ENCODE data around the gene MAP3K6.
"Not testable (repeated sequence)": the region's sequence is repeated elsewhere in the genome, so short reads cannot be mapped to it uniquely, and the experiment has no call there.

MAP3K6 gene

DNA sequence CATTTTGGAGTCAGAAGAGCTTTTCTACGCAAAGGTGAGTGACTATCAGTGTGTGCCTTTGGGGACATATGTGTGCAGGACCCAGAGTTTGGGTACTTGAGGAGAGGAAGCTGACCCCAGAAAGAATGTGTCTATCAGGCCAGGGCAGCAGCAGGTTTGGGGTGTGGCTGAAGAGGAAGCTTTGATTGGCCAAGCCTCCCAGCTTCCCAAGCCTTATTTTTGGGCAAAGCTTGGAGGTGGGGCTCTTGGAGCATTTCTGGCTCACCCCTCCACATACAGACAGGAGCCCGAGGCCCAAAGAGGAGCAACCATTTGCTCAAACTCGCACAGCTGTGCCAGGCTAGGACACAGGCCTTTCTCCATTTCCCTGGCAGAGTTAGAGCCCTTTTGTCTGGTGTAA, 30.3 kb upstream of the MAP3K6 start:
- no peak for DNase-seq

DNA sequence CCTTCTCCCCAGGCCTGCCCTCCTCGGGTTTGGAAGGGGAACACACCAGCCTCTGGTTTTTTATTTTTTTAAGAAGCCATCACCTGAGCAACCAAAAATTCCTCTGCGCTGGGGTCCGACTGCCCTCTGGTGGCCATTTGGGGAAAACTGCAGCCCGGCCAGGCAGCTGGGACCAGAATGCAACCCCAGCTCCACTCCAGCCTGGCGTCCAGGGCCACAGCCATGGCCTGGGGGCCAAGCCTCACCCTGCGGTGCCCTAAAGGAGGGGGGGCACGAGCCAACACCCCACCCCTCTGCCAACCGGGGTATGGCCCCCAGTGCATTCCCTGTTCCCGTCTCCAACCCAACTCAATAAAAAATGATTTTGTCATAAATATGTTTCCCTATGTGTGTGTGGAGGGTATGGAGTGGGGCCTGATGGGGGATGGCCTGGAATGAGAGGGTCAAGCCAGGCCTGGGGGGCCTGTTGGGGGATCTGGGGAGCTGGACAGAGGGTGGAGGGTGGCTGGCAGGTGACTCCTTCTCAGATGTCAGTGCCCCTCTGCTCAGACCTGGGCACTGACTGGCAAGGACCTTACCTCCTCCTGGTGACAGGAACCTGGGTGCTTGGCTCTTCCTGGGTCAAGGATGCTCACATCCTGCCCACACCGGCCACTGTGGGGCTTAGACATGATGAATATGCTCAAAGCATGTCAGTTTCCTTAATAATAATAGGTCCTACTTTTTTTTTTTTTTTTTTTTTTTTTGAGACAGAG, 28.9 kb upstream of the MAP3K6 start:
- DNase-seq, result peak; percentile 34

DNA sequence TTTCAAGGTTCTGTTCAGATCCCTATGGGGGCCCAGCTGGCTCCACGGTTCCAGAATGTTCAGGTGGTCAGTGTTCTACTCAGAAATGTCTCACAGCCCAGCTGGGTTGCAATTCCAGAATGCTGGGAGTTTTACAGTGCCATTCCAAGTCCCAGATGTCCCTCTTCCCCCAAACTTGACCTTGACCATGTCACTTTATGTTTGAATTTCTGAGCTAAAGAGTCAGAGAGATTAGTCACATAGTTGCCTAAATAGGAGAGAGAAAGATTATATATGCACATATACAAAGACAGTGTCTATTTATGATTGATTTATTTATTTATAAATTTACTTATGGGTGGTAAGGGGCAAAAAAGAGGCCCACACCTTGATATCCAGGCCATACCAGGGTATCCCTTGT, 28.2 kb upstream of the MAP3K6 start:
- DNase-seq, result no peak

DNA sequence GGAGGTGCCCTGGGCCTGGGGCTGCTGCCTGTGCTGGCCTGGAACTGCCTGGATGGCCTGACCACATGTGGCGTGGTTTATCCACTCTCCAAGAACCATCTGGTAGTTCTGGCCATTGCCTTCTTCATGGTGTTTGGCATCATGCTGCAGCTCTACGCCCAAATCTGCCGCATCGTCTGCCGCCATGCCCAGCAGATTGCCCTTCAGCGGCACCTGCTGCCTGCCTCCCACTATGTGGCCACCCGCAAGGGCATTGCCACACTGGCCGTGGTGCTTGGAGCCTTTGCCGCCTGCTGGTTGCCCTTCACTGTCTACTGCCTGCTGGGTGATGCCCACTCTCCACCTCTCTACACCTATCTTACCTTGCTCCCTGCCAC, 27.5 kb upstream of the MAP3K6 start:
- DNase-seq, result no peak

DNA sequence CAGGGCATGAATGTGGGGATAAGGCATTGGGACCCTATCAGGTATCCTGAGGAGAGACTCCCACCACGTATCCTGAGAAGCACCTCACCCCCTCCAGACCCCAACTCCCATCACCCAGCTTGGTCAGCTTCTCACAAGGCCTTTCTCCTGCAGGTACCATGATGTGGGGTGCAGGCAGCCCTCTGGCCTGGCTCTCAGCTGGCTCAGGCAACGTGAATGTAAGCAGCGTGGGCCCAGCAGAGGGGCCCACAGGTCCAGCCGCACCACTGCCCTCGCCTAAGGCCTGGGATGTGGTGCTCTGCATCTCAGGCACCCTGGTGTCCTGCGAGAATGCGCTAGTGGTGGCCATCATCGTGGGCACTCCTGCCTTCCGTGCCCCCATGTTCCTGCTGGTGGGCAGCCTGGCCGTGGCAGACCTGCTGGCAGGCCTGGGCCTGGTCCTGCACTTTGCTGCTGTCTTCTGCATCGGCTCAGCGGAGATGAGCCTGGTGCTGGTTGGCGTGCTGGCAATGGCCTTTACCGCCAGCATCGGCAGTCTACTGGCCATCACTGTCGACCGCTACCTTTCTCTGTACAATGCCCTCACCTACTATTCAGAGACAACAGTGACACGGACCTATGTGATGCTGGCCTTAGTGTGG, 27.0 kb upstream of the MAP3K6 start:
- no peak for DNase-seq

DNA sequence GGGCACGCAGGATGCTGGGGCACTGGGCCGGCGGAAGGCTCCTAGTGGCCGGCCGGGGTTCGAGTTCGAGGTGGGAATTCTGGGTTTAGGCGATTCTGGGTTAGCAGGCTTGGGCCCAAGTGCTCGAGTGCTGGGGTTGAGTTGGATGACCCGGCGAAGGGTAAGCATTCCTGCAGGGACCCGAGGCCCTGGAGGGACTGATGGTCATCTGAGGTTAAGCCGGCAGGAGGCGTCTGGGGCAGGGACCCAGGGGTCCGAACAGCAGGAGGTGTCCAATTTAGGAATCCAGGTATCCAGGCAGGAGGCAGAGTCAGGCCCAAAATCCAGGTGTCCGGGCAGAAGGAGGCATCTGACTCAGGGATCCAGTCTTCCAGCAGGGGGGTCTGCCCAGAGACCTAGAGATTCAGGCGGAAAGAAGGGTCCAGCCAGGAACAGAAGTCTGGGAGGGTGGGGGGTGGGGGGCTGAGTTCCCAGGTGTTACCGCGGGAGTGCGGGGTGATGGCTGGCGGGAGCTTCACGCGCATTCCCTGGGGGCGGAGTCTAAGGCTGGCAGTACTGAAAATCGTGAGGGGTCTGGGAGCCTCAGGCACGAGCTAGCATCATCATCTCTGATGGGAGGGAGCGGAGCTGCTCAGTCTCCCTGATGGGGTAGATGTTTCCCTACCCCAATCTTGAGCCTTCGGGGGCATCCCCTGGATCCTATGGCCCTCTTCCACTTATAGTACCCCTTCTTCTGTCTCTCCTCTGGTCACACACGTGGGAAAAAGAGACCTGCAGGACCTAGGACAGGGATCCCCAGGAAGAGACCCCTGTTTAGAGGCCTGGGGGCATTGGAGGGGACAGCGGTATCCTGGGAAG, 26.2 kb upstream of the MAP3K6 start:
- no peak for DNase-seq

DNA sequence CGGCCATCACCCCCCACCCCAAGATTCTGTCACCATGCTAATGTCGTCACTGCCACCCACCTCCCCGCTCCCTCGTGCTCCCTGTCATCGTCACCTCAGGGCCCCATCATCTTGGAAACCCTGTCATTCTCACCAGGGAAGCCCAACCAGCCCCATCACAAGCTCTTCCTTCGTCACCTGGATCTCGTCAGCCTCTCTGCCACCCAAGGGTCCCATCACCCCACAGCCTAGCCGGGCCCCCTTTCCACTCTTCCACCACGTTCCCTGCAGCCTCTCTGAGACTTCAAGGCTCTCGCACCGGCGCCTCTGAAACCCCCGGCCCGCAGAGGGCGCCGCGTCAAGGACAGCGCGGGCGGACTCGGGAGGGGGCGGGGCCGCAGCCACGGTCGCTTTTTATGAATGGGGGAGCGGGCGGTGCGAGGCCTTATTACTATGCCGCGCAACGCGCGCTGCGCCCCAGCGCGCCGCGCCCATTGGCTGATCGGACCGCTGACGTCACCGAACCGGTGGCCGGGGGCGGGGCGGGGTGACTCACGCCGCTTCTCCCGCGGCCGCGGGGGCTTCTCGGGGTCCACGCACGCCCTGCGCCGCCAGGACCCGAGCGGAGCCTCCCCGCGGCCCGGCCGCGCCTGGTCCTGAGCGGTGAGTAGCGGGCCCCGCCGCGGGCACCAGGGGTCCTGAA, 25.5 kb upstream of the MAP3K6 start, which contains the start of gene GPR3:
GPR3 (plus strand) TSS at position 527 of the 682 bp plus-strand sequence. CDS start 1,177 bp downstream, outside the sequence.
- peak; percentile 74 for DNase-seq

DNA sequence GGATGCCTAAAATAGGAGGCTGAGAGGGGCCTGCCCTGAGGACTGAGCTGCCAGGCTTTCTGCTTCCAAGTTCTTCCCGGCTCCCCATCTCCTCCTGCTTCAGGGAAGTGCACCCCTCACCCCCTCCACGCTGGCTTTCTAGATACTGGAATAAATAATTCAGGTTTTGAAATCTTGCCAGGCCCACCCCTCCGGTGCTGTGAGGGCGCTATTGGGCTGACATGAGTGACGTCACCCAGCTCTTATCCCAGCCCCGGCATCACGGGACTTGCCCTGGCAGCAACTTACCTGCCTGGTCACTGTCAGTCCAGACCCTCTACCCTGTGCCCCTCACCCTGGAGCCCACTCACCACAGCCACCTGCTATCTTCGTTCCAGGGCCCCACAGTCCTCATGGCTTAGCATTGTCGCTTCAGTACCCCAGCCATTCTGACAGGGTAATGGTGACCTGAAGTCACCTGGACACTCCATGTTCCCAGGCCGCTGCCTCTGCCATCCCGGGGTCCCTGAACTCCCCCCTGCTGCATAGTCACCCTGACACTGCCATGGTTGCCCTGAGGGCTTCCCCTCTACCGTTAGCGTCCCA, 24.8 kb upstream of the MAP3K6 start:
- DNase-seq, result no peak

DNA sequence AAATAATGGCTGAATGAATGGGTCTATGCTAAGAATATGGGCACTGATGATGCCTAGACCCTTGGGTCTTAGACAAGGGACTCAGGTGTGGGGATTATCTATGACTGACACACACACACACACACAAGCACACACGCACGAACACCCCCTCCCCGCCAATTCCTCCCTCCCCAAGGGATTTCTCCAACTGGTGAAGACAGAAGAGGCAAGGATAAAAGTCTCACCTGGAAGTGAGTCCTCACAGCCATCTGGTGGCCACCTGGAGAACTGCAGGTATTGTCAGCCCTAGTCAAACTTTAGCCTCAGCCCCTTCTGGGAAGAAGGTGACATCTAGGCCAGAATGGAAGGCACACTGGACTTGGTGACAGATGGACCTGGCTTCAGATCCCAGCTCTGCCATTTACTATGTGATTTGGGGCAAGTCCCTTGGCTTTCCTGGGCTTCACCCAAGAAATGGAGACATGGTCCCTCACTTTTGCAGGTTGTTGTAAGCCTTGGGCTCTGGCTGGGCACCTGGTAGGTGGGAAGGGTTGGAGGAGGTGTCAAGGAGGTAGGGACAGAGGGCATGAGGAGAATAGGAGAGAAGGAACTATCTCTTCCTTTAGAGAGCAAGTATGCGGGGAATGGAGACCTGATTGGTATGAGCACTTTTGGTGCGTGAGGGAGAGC, 21.7 kb upstream of the MAP3K6 start:
- peak; percentile 30 for DNase-seq

DNA sequence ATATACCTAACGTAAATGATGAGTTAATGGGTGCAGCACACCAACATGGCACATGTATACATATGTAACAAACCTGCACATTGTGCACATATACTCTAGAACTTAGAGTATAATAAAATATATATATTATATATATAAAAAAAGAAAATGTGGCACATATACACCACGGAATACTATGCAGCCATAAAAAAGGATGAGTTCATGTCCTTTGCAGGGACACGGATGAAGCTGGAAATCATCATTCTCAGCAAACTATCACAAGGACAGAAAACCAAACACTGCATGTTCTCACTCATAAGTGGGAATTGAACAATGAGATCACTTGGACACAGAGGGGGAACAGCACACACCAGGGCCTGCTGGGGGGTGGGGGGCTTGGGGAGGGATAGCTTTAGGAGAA, 18.0 kb upstream of the MAP3K6 start:
- not testable (repeated sequence) for DNase-seq

DNA sequence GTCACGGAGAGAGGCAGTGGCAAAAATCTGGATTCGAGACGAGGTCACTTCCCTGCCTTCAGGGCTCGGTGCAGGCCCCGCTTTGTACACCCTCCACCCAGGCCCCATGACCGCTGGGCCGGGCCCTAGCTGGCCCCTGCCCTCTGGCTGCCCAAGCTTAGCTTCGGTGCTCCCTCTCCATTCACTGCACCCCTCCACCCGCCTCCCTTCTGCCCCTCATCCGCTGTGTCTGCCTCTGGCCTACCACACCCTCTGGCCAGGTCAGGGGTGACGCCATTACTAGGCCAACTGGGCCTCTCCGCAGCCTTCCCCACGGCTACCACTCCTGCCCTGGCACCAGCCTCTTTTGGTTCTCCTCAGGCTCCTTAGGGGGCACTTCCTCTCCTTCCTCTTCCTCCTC, 16.9 kb upstream of the MAP3K6 start:
- no peak for DNase-seq

DNA sequence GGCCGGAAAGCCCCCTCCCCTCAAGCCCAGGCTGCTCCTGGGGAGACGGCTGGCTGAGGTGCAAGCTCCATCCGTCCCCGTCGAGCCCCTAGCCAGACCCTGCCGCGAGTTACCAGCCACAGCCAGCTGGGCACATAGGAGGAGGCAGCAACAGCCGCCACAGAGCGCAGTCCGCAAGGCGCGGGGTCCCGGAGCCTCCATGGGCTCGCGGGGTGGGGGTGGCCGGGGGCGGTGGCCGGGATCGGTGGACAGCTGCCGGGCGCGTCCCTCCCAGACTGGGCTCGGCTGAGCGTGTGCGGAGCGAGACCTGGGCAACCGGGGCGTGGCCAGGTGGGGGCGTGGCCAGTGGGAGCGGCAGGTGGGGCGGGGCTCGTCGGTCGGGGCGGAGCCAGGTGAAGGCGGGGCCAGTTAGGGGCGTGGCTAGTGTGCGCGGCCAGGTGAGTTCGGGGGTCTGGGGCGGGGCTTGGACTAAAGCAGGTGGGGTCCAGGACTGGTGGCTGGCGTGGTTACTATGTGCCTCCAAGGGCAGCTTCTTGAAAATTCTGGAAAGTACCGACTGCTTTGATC, 16.4 kb upstream of the MAP3K6 start, which contains the start of gene CD164L2:
CD164L2 (minus strand) TSS at position 295 of the 567 bp plus-strand sequence; CDS start at position 201, 94 bp downstream.
- DNase-seq, result no peak

DNA sequence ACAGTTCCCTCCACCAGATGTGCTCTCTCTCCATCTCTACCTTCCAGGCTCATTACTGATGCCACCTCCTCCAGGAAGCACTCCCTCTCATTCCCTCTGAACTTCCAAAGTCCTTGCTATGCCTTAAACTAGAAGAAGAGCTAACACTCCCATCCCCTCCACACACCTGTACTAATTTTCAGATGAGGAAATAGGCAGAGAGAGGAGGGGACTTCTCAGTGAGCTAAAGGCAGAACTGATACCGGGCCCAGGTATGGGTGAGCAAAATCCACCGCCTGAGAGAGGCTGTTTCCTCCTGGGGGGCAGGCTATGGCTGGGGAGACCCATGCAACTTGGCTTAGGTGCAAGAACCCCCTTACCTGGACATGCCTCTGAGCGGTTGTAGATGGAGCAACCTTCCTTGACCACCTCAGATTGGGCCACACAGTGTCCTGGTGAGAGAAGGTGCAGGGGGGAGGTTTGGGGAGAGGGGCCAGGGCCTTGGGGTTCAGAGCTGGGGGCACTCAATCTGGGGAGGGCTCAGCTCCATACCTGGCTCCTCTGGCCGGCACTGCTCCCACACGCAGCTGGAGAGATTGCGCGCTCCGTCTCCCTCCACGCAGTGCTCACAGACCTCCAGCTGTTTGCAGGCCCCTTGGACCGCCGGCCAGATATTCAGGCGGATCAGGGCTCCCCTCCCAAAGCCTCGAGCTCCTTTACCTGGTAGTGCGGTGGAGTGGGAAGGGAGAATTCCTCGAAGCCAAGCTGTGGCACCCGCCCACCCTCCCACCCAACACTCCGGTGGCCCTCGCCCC, 15.4 kb upstream of the MAP3K6 start:
- no peak for DNase-seq

DNA sequence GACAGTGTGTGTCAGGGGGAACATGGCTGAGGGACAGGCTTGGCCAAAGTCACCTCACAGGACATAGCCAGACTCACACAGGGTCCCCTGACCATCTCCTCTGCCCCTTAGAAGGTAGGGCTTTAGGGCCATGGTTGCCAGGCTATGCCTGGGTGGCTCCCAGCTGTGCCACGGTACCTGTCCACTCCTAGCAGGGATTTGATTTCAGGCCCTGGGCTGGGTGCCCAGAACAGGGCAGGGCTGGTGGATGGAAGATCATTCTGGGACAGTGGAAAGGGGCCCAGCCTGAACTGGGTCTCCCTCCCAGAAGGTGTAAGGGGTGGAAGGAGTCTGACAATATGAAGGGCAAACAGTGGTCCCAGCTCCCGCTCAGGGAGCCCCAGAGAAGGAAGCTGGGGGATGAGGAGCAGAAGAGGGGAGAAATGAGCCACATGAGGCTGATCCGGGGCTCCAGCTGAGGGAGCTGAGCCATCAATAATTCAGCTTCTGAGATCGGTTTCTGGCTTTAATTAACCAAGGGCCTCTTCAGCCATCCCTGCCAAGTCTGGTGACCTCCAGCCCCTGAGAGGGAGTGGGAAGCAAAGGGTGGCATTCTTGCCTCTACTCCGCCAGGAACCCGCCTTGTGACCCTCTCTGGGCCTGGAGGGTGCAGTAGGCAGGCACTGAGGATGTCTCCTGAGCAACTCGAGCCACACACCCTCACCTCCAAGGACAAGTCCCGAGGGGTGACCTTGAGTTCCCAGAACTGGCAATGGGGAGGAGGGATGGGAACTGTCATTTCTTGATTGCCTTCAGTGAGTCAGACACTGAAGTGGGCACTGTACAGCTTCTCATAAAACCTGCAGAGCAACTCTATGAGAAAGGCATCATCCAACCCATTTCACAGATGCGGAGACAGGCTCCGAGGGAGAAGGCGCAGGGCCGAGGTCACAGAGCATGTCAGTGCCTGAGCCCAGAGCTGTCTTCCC, 14.3 kb upstream of the MAP3K6 start:
- no peak for DNase-seq

DNA sequence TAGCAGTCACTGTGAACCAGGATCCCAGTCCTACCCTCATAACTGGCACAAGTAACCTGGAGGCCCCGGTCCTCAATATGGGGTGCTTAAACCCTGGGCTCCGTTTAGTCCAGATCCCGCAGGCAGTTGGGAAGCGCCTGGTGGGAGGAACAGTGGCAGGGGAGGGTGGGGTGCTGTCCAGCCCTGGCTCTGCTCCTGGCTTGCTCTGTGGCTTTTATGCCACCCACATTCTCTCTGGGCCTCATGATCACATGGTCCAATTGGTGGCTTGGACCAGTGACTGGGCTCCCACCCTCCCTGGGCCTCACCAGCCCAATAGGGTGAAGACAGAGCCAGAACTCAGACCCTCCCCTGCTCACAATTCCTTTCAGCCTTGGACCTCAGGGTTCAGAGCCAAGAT, 13.5 kb upstream of the MAP3K6 start:
- DNase-seq, result no peak

DNA sequence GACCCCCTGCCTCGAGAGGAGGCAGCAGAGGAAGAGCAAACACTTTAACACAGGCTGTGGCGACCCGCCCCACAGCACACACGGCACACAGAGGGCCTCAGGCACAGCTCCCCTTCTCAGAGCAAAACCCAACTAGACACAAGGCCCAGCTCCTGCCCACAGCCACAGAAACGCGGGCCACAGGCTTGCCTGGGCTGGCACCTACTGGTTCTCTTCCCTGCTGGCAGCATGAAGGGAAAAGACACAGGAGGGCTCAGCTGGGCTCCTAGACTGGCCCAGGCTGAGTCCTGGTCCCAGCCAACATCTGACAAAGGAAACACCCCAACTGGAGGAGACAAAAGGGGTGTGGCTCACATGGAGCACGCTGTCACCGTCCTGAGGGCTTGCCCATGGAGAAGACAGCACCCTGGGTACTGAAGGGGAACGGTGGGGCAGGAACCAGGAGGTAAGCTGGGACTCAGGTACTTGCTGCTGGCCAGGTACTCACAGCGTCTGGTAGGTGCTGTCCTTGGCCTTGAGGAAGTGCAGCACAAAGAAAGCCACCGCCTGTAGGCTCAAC, 12.9 kb upstream of the MAP3K6 start:
- no peak for DNase-seq

DNA sequence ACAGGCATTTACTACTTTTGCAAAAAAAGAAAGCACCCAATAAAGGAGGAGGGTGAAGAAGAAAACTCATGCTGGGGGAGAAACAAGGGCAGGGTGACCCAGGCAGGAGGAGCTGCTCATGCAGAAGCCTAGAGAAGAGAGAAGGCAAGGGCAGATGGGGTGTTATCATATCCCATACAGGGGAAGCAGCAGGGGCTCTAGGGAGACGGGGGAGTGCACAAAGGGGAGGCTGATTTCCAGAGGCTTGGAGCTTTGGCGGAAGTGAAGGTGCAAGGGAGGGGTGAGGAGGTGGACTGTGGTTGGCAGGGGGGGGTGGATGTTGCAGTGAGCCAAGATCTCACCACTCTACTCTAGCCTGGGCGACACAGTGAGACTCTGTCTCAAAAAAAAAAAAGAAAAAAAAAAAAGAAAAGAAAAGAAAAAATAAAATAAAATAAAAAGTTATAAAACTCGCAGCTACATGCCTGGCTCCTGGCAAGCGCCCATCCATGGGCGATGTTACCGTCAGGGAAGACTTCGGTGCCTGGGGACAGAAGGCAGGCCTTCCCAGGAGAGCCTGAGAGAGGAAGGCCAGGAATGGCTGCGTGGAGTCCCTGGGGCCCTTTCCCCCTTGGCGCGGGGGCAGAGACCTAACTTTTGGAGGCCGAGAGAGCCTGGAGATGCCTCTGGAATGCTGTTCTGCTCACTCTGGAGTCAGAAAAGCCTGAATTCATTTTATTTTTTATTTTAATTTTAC, 11.2 kb upstream of the MAP3K6 start:
- DNase-seq, result no peak

DNA sequence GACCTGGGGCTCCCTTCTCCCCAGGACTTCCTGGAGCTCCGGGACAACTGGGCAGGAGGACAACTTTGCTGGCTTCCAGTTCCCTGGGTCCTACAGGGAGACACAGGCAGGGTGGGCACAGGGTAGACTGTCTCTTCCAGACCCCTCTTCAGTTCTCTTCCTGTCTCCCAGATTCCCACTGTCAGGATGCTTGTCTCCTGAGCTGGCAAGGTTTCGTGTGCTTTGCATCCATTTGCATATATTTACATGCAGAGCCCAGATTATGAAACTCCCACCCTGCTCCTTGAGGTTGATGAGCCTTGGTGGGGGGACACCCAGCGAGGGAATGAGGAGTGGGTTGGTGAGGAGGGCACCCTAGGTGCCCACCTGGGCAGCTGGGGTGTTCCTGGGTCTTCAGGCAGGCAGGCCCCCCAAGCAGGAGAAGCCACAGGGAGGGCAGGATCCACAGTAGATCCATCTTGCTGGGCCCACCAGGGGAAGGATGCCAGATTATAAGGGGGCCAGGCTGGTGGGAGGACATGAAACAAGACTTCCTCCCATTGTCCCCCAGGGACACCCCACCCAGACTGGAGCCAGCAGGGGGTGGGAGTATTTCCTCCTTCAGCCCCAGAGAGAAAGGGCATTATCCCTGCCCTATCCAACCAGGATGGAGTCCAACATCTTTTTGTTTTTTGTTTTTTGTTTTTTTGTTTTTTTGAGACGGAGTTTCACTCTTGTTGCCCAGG, 7.8 kb upstream of the MAP3K6 start, which contains the start of gene FCN3:
FCN3 (minus strand) TSS at position 463 of the 725 bp plus-strand sequence; CDS start at position 457, 6 bp downstream.
- peak; percentile 64 for DNase-seq
